Omental fat pad (tissue), 4 donors: Measurements from ENCODE around the gene RUNX3. TPM values are rescaled to one million over a fixed set of nuclear protein-coding genes. Genes with fewer than 3 reads are reported as not detected.

Experiments
- ATAC-seq: fragments of 150-250 bp; one replicate; pipeline ENCODE4 v1.9.1; 2016; ENCODE audit warnings: mild to moderate bottlenecking, moderate library complexity; ENCODE audit not compliant: low FRiP score
- DNase-seq: peaks from one replicate; pipeline ENCODE4 v3.0.0-alpha.2; 2019; ENCODE audit warnings: low spot score
- CTCF ChIP-seq, 3 donors: fragments of 450-650 bp; IDR thresholded peaks; one replicate each; pipeline ENCODE4 v1.5.1; 2016 to 2017; ENCODE audit warnings: antibody characterized with exemption in 3 of 3, mild to moderate bottlenecking in 3 of 3, moderate library complexity in 2 of 3
- total RNA-seq, 4 donors: library from RNA; depleted of rRNA; stranded (reverse); fragments of >200 nt; gene quantifications; one replicate each; pipeline ENCODE4 v1.1.0, GENCODE V29; 2016

The RUNX3 gene
- total RNA-seq, 4 donors from 2014 or later, result 1.6 to 6.7 (median 3.8) TPM

- DNase-seq (no peak), ATAC-seq (no peak)
- TF ChIP-seq CTCF (IDR thresholded peaks at IDR 0.05), result no peak
Measured at GRCh38 chr1:24957016-24957807, 27.1 kb upstream of the RUNX3 start.

GRCh38 chr1:24955779-24956365, 25.8 kb upstream of the RUNX3 start:
- no peak for DNase-seq
- ATAC-seq, result no peak
- no peak for TF ChIP-seq CTCF (IDR thresholded peaks at IDR 0.05)

GRCh38 chr1:24955161-24955560, 25.1 kb upstream of the RUNX3 start:
- no peak for DNase-seq
- no peak for TF ChIP-seq CTCF (IDR thresholded peaks at IDR 0.05)
- ATAC-seq, result no peak

GRCh38 chr1:24954631-24955030, 24.6 kb upstream of the RUNX3 start:
- no peak for TF ChIP-seq CTCF (IDR thresholded peaks at IDR 0.05)

GRCh38 chr1:24954022-24954421, 23.9 kb upstream of the RUNX3 start:
- DNase-seq (no peak), ATAC-seq (no peak)

More at GRCh38 chr1:24954631-24955030, 24.6 kb upstream of the RUNX3 start:
- ATAC-seq, result no peak
- DNase-seq, result no peak

GRCh38 chr1:24952413-24952841, 22.4 kb upstream of the RUNX3 start:
- no peak for ATAC-seq
- TF ChIP-seq CTCF (IDR thresholded peaks at IDR 0.05), result no peak
- no peak for DNase-seq

More at GRCh38 chr1:24954022-24954421, 23.9 kb upstream of the RUNX3 start:
- no peak for TF ChIP-seq CTCF (IDR thresholded peaks at IDR 0.05)
